Measurements from ENCODE around the gene HRAS.

Gene HRAS

GRCh38 chr11:553083-553987, 18.0 kb upstream of the HRAS start:
- no peak for DNase-seq (ENCODE audit: low read depth)

DNA sequence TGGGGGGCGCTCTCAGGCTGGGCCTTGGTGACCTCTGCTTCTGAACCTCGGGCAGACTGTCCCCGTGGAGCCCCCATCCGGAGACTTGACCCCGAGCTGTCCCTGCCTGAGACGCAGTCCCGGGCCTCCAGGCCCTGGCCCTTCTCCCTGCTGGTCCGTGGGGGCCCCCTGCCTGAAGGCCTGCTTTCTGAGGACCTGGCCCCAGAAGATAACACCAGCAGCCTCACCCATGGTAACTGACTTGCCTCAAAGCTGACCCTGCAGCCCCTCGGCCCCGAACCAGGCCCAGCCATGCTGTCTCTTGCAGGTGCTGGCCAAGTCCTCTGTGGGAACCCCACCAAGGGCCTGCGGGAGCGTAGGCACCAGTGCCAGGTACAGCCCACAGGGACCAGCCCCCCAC, 16.2 kb upstream of the HRAS start:
- no peak for DNase-seq (ENCODE audit: low read depth)

GRCh38 chr11:551131-551530, 15.8 kb upstream of the HRAS start:
- DNase-seq (ENCODE audit: low read depth) = no peak

GRCh38 chr11:550746-551085, 15.3 kb upstream of the HRAS start:
- no peak for DNase-seq (ENCODE audit: low read depth)

- no peak for DNase-seq (ENCODE audit: low read depth)
Observed at GRCh38 chr11:550021-550745, 14.8 kb upstream of the HRAS start.

- DNase-seq (ENCODE audit: low read depth) = no peak
Observed at GRCh38 chr11:548700-549603, 13.6 kb upstream of the HRAS start.

GRCh38 chr11:545171-545570, 9.8 kb upstream of the HRAS start:
- no peak for DNase-seq (ENCODE audit: low read depth)

GRCh38 chr11:544817-545166, 9.4 kb upstream of the HRAS start:
- DNase-seq (ENCODE audit: low read depth) = no peak

- DNase-seq (ENCODE audit: low read depth) = no peak
Observed at GRCh38 chr11:541433-541885, 6.1 kb upstream of the HRAS start.

DNA sequence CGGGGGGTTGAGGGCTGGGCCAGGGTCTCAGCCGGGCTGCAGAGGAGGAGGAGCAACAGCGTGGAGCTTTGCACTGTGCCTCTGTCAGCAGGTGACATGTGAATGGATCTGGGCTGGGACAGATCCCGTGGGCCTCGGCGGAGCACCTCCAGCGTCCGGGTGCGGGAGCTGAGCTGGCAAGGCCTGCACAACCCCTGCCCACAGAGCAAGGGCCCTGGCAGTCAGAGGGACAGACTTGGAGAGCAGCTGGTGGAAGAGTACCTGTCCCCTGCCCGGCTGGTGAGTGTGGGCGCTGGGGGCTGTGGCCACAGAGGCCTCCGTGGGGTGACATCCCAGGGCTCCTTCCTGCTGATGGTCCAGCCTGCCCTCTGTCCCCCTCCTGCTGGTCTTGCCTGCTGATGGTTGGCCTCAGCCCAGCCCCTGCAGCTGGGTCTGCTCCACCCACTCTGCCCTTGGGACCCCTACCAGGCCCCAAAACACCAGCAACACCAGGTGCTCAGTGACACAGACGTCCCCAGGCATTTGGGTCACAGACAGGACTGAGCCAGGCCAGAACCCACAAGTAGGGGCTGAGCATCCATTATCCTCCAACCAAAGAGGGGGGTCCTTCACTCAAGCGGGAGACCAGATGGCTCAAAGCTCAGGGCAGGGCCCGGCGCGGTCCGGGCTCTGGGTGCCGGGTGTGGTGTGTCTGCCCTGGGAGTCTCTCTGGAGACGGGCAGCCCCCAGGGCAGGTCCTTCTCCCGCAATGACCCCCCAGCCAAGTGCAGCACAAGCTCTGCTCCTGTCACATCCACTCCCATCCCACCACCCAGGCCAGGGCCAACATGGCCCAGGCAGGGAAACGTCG, 5.4 kb upstream of the HRAS start:
- DNase-seq (ENCODE audit: low read depth) = no peak

DNA sequence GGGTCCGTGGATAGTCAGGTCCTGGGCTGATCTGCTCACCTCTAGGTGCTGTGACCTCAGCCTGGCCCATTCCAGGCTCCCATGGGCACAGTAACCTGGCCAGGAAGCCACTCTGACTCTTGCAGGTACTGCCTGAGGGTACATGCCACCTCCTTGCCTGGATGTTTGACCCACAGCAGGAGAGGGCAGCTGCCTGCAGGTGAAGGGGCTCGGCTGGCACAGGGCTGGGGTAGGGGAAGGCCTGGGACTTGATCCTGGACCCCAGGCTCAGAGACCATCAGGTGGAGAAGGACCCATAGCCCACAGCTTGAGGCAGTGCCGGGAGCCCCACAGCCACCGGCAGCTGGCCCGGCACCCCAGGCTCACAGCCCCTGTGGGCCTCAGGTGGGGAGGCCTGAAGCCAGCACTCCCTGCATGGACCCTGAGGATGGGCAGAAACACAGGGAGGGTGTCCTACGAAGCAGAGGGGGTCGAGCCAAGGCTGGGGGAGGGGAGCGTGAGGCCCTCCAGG, 4.7 kb upstream of the HRAS start:
- no peak for DNase-seq (ENCODE audit: low read depth)

GRCh38 chr11:538431-539051, 3.2 kb upstream of the HRAS start:
- DNase-seq (ENCODE audit: low read depth) = no peak

DNA sequence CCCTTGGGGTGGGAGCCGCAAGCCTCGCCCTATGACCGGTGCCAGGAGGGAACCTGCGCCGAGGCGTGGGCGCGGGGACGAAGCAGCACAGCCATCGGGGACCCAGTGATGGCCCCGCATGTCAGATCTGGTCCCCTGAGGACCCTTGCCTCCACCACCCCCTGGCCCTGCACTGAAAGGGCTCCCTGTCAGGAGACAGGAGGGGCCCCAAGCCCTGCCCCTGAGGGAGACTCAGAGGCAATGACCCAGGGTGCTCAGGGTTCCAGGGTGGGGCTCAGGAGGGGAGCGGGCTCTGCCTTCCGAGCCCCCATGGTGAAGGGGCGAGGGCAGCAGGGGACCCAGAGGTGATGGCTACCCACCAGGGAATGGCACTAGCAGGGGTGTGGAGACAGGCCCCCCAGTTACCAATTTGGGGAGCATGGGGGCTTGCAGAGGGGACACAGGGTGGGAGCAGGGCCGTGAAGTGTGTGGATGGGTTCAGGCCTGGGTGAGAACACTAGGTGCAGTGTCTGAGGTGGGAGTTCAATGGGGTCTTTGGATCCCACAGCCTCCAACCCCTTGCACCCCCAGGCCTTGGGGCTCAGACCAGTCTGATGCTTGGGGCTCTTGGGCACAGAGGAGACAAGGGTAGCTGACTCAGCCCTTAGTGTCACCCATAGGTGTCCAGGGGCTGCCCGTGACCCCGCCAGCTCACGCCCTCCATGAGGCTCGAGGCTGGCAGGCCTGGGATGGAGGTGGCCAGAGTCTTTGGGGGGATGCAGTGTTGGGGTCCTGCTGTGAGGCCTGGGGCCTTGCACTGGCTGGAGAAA, 2.5 kb upstream of the HRAS start:
- DNase-seq (ENCODE audit: low read depth) = no peak

GRCh38 chr11:536841-537621, 1.7 kb upstream of the HRAS start, which contains the start of gene LRRC56:
Gene LRRC56, plus strand, starts transcription at chr11:537527. Its CDS starts 3,158 bp downstream, at chr11:540685.
- DNase-seq (ENCODE audit: low read depth) = no peak

DNA sequence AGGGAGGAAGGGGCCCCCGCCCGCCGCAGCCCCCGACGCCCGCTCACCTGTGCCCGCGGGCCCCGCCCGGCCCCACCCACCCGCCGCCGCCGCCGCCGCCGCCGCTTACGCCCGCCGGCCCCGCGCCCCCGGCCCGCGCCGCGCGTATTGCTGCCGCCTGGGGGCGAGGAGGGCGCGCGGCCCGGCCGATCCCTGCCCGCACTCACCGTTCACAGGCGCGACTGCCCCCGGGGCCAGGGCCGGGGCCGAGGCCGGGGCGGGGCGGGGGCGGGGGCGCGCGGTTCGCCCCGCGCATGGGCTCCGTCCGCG, 212 bp downstream of the HRAS start:
- no peak for DNase-seq (ENCODE audit: low read depth)

DNA sequence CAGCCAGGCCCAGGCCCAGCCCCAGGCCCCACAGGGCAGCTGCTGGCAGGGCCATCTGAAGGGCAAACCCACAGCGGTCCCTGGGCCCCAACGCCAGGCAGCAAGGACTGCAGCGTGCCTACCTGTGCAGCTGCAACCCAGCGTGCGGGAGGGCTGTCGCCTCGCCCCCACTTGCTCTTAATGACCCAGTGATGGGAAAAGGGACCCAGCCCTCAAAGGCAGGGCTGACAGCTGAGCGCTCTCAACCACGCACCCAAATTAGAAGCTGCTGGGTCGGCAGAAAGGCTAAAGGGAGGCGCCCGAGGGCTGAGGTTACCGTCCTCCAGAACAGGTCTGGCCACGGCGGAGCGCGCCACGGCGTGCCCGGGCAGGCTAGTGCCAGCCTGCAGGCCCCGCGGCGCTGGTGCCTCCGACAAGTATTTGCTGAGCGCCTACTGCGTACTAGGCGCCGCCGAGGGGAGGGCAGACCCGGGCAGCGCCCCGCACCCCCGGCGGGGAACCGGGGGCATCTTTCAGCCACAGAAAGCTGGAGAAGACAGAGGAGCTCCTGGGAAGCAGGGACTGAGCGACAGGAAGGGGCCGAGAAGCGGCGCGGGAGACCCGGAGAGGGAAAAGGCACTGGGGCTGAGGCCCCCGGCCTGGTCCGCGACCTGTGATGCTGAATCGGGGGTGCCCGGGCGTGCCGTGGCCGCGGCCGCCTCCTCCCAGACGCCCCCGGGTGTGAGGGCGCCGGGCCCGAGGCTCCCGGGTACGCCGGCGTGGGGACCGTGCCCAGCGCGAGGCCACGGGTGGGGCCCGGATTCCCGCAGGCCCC, 773 bp downstream of the HRAS start:
- DNase-seq (ENCODE audit: low read depth) = no peak

GRCh38 chr11:533586-534395, 1.6 kb downstream of the HRAS start:
- no peak for DNase-seq (ENCODE audit: low read depth)

Data from CMK (cell line).